LoVo (cell line): ENCODE results near the gene SLC28A3.
A peak's percentile ranks its signal among the peaks of the same experiment; 100 is the strongest.

Experiments
- DNase-seq: peaks from one replicate; pipeline ENCODE4 v3.0.0-alpha.2; 2016; ENCODE audit warnings: low spot score

SLC28A3 gene

DNA sequence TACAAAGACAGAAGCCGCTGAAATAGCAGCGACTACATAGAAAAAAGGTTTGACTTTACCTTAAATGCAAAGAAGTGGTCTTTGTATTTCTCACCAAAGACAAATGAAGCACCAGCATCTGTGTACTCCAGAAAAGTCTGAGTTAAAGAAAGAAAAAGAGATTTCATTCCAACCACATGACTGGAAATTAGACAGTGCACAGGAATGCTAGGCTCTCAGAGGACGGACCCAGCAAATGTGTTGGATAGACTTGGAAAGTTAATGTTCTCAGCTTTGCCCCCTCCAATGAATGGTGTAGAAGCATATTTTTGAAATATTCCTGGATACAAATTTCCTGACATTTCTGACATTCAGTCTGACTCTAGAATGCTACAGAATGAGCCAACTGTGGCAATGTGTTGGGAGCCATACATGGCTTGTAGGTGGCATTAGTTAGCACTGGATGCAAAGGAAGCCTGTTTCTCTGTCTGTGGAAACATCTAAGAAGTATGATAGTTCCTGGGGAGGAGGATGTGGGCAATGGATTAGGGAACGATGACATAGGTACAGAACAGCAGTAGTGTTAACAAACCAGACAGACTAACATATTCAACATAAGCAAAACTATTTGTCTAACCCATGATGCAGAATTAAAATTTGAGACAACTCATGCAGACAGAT is 43.3 kb downstream of the SLC28A3 start:
- DNase-seq = no peak

DNA sequence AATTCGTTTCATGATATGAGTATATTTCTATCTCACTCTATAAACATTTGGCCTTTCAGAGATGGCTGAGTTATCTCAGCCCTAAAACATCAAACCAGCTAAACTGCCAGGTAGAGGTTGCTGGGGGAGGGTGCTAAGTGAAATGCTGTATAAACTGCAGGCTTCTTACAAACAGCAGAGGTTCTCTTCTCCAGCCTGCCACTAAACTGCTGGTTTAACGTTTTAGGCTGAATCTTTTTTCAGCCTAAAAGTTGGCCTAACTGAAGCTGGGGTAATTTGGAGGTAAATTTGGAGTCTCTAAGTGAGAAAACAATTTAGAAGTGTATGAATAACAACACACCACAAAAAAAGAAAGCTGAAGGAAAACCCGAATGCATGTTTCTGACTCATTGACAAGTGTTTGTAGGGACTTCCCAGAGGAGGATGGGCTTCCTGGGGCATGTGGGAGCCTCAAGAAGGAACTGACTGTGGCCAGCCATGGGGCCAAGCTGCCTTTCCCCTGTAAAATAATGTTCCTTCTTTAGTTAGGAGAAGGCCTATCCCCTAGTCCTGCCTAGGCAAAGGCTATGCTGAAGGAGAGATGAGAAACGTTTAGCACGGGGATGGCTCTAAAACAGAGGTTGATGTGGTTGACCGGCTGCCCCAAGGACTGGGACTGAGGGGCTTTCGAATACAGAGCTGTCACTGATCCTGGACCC is 44.3 kb downstream of the SLC28A3 start:
- no peak for DNase-seq

- DNase-seq = no peak
These were observed 46.2 kb downstream of the SLC28A3 start for GRCh38 chr9:84294241-84294950.

- no peak for DNase-seq
These were observed 47.4 kb downstream of the SLC28A3 start for GRCh38 chr9:84293001-84293798.

DNA sequence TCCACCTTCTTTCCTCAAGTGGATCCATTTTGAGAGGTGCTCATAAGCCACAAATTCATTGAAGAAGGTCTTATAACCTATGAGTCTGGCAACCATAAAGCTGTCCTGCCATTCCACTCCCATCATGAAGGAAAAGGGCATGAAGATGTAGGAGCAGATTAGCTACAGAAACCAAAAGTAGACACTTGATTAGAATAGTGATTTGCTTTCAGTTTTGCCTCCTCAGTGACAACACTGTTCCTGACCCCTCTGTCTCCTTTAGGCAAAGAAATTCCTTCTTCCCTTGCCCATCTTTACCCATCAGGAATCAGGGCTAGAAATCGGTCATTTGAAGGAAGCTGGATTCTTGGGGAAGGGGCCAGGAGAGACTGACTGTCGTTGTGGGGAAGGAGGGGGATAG is 55.2 kb downstream of the SLC28A3 start:
- DNase-seq = no peak

DNA sequence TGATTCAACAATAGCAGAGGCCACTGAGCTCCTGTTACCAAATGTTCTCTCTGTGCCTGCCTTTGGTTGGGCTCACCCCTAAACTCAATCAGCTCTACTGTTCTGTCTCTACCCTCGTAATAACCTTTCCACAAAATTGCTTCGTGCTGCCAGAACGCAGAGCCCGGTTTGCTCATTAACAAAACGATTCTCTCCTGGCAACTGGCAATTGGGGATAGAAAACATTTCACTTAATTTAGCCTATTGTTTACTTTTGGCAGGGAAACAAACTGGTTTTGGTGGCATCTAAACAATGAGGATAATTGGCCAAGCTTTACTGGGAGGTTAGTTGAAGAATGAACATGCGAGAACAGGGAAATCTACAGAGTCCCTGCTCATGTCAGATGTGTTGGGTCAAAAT is 56.6 kb downstream of the SLC28A3 start:
- no peak for DNase-seq

DNA sequence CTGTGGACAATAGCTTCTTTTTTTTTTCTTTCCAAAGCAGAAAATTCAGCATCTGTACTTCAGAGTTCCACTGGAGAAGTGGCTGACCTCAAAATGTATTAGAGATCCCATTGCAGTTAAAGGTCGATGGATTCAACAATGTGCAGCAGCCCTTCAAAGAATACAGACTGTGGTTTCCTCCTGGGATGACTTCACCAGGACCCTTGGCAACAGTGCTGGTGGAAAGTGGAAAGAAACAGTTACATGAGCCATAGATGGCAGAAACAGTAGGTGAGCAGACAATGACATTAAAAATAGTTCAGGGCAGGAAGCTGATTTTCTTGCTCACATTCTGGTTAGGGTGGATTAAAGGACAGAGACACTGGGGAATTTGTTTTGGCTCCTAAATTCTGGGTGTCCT is 62.4 kb downstream of the SLC28A3 start:
- DNase-seq = no peak

DNA sequence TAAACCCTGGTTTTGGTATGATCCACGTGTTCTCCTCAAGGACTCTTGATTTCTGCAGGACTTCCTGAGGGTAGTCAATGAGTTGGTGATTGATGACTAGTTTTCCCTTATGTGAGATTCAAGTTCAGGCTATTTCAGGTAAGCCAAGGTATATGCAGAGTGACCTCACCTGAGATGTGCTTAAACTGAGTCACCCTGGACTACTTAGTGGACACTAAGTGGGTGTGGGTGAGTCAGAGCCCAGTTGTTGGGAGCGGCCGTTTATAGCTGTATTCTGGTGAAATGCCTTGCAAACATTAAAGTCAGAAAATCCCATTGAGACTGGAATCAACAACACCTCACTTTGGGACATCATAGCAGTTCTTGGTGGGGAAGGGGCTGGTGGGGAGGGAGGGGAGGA is 62.9 kb downstream of the SLC28A3 start:
- peak; percentile 59 for DNase-seq

DNA sequence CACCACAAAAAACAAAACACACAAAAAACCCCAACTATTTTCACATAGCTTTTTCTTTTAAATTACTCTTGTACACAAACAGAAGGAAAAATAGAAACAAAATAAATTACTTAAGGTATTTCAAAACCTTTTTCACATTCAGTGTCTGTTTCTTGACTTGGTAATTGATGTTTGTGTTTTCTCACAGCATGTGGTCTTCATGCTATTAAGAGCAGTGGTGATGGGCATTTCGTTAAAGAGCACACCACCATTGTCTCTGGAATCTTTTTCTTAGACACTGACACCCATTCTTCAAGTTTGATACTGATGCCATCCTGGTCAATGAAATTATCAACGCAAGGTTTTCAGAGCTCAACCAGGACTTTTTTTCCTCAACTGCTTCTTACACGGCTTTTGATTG is 63.8 kb downstream of the SLC28A3 start:
- DNase-seq = no peak

- no peak for DNase-seq
These were observed 68.5 kb downstream of the SLC28A3 start for GRCh38 chr9:84271921-84272556.

DNA sequence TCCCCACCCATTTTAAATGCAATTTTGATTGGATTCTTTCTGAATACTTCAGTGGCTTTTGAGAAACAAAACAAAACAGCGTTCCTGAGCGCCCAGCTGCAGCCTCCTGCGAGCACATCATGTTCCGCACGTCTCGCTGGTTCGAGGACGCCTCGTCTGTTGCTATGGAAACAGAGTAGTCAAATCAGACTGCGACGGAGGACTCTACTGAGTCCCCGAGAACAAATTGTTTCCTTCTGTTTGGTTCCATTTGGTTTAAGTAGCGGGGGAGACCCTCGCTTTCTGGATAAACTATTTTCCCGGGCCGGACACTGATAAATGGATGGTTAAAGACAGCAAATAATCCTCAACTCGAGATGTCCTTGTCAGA is 69.0 kb downstream of the SLC28A3 start:
- no peak for DNase-seq

GRCh38 chr9:84270847-84271530 is 69.6 kb downstream of the SLC28A3 start:
- no peak for DNase-seq

DNA sequence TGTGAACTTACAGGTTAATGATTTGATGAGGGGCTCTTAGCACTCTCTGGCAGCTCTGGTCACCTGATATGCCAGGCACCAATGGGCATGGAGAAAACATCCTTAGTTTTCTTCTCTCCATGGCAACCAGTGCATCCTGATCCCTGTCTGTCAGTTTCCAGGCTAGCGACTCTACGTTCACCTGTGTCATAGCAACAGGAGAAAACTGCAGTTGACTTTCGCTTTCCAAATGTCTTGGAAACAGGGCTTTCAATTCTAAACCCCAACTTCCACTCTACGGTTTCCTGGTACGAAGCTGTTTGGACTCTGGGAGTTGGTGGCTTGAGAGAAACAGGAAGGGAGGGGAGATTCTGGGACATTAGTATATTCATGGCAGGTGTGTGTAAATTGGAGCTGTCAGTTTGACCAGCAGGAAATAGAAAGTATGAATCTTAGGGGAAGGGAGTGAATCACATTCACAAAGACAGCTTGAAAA is 74.4 kb downstream of the SLC28A3 start:
- no peak for DNase-seq

- DNase-seq = no peak
These were observed 76.1 kb downstream of the SLC28A3 start for GRCh38 chr9:84264307-84265029.

- DNase-seq = peak; percentile 74
These were observed 79.3 kb downstream of the SLC28A3 start for GRCh38 chr9:84261070-84261746.

- DNase-seq = no peak
These were observed 82.2 kb downstream of the SLC28A3 start for GRCh38 chr9:84258371-84258770.

DNA sequence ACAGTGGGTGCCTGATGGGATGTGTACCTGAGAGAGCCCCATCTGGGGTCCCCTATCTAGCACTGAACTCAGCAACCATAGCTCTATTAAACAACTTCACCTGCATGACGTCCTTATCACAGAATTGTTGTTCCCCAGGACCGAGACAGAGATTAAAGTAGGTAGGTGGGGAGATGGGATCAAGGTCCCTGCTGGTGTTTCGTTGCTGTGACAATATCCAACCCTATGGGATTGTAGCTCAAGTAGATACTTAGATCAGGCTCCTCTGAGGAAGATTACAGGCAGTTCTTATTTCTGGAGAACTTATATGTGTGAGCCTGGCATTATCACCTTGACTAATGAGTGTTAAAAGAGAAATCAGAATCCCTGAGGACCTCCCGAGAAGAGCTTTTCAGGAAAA is 84.9 kb downstream of the SLC28A3 start:
- DNase-seq = no peak

DNA sequence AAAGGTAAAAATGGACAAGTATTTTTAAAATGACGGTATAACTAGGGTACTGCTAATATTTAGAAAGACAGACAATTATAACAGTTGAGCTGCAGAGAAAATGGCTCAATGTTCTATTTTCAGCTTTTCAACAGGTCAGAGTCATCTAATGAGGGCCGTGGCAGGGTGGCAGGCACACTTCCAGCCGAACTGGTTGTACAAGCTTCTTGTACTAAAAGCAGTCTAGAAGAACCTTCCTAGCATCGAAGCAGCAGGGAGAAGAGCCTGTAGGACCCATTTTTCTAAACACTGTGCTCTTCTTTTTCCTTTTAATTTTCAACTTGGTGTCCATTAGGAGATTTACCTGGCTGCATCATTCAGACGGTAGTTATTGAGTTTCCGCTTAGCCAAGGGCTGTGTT is 85.6 kb downstream of the SLC28A3 start:
- DNase-seq = no peak

DNA sequence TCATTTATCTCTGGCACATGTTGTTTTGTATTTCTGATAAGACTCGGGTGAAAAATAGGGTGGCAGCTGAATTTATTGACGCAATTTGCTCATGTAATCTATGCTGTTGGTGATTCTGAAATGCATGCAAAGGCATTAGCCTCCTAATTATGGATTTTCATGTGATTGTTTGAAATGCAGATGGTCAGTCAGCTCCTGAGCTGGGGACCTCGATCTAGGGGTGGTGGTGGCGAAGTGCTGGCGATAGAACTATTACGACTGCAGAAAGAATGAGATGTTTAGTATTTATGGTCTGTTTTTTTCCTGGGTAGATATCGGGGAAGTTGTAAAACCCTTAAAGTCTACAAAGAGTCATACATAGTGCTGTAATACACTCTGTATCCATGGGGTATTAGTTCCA is 88.6 kb downstream of the SLC28A3 start:
- DNase-seq = no peak

GRCh38 chr9:84241817-84242373 is 98.7 kb downstream of the SLC28A3 start:
- no peak for DNase-seq
